Measurements from ENCODE around the gene SUPT4H1. TPM values are rescaled to one million over a fixed set of nuclear protein-coding genes. Genes with fewer than 3 reads are reported as not detected.

The SUPT4H1 gene
- total RNA-seq, 3 donors from 2014 or later (not counting 1 experiment from before 2014, with no cell fraction given), result 55.9 to 68.3 (median 68.1) TPM

GRCh38 chr17:58364270-58364942, 12.4 kb upstream of the SUPT4H1 start:
- 92% methylated on average over 7 of the region's 7 CpGs for WGBS (ENCODE audit: insufficient coverage)
- Mint-ChIP-seq H3K4me3 (no peak overlapping the region), H3K27ac (no peak overlapping the region), H3K4me1 (peaks cover 13 to 15% of the 10 kb centered on the region in 2 donors), H3K9me3 (no peaks in the 10 kb centered on the region), H3K27me3 (ENCODE audit: low read depth in 2 of 2) (no peaks in the 10 kb centered on the region), H3K36me3 (no peaks in the 10 kb centered on the region)
- no peak for TF ChIP-seq CTCF (IDR thresholded peaks at IDR 0.05)
- H3K27me3 ChIP-seq (ENCODE audit: control insufficient read depth, insufficient read depth, low read length), result no peaks in the 10 kb centered on the region
- intact Hi-C loops (cut with micrococcal nuclease), result no loop called here
- no peak for ATAC-seq
- no peaks in the 10 kb centered on the region for H3K9me3 ChIP-seq (ENCODE audit: control insufficient read depth, insufficient read depth, low read length)
- peaks cover 8% of the 10 kb centered on the region for H3K4me1 ChIP-seq (ENCODE audit: control insufficient read depth, insufficient read depth, low read length)
- H3K27ac ChIP-seq (ENCODE audit: low read length), result no peak overlapping the region
- no peaks in the 10 kb centered on the region for H3K36me3 ChIP-seq (ENCODE audit: control insufficient read depth, insufficient read depth, low read length)
- no peak for DNase-seq
- no peak overlapping the region for H3K4me3 ChIP-seq (ENCODE audit: low read length)

- H3K4me3 Mint-ChIP-seq, result no peak overlapping the region
- peaks cover under 1% of the 10 kb centered on the region for H3K4me1 ChIP-seq (ENCODE audit: control insufficient read depth, insufficient read depth, low read length)
- peaks cover 5 to 8% of the 10 kb centered on the region in 2 donors for H3K4me1 Mint-ChIP-seq
- no peak overlapping the region for H3K4me3 ChIP-seq (ENCODE audit: low read length)
- H3K9me3 ChIP-seq (ENCODE audit: control insufficient read depth, insufficient read depth, low read length), result no peaks in the 10 kb centered on the region
- H3K27ac Mint-ChIP-seq, result no peak overlapping the region
- DNase-seq (no peak), ATAC-seq (no peak)
- no peak overlapping the region for H3K27ac ChIP-seq (ENCODE audit: low read length)
- no peaks in the 10 kb centered on the region for H3K36me3 ChIP-seq (ENCODE audit: control insufficient read depth, insufficient read depth, low read length)
- H3K27me3 Mint-ChIP-seq (ENCODE audit: low read depth in 2 of 2), result no peaks in the 10 kb centered on the region
- H3K36me3 Mint-ChIP-seq, result no peaks in the 10 kb centered on the region
- no peaks in the 10 kb centered on the region for H3K27me3 ChIP-seq (ENCODE audit: control insufficient read depth, insufficient read depth, low read length)
- 94% methylated on average over 8 of the region's 8 CpGs for WGBS (ENCODE audit: insufficient coverage)
- intact Hi-C loops (cut with micrococcal nuclease), result no loop called here
- no peak for TF ChIP-seq CTCF (IDR thresholded peaks at IDR 0.05)
- H3K9me3 Mint-ChIP-seq, result no peaks in the 10 kb centered on the region
Observed at GRCh38 chr17:58363457-58364185, 11.6 kb upstream of the SUPT4H1 start.

GRCh38 chr17:58362368-58363014, 10.5 kb upstream of the SUPT4H1 start:
- H3K27me3 Mint-ChIP-seq (ENCODE audit: low read depth in 2 of 2), result no peaks in the 10 kb centered on the region
- Histone ChIP-seq H3K9me3 (ENCODE audit: control insufficient read depth, insufficient read depth, low read length) (no peaks in the 10 kb centered on the region), H3K27me3 (ENCODE audit: control insufficient read depth, insufficient read depth, low read length) (no peaks in the 10 kb centered on the region), H3K4me1 (ENCODE audit: control insufficient read depth, insufficient read depth, low read length) (no peaks in the 10 kb centered on the region), H3K4me3 (ENCODE audit: low read length) (no peak overlapping the region), H3K36me3 (ENCODE audit: control insufficient read depth, insufficient read depth, low read length) (no peaks in the 10 kb centered on the region), H3K27ac (ENCODE audit: low read length) (no peak overlapping the region)
- no peak for TF ChIP-seq CTCF (IDR thresholded peaks at IDR 0.05)
- intact Hi-C loops (cut with micrococcal nuclease), result no loop called here
- DNase-seq, result no peak
- no peaks in the 10 kb centered on the region for H3K36me3 Mint-ChIP-seq
- no peak overlapping the region for H3K27ac Mint-ChIP-seq
- ATAC-seq, result no peak
- peaks cover 4 to 8% of the 10 kb centered on the region in 2 donors for H3K4me1 Mint-ChIP-seq
- no peak overlapping the region for H3K4me3 Mint-ChIP-seq
- H3K9me3 Mint-ChIP-seq, result no peaks in the 10 kb centered on the region
- WGBS (ENCODE audit: insufficient coverage), result 96% methylated on average over 15 of the region's 16 CpGs
